GM18517 (cell line): Measurements from ENCODE around the gene STAG3.
A peak's percentile ranks its signal among the peaks of the same experiment; 100 is the strongest.
"Not testable (repeated sequence)": the region's sequence is repeated elsewhere in the genome, so short reads cannot be mapped to it uniquely, and the experiment has no call there.

Experiments used
- ATAC-seq: cut with Tn5 transposase; IDR thresholded peaks from one replicate; pipeline ENCODE4 v1.9.1; 2021; ENCODE audit warnings: mild to moderate bottlenecking, moderate library complexity; ENCODE audit not compliant: unreplicated experiment

STAG3 gene

DNA sequence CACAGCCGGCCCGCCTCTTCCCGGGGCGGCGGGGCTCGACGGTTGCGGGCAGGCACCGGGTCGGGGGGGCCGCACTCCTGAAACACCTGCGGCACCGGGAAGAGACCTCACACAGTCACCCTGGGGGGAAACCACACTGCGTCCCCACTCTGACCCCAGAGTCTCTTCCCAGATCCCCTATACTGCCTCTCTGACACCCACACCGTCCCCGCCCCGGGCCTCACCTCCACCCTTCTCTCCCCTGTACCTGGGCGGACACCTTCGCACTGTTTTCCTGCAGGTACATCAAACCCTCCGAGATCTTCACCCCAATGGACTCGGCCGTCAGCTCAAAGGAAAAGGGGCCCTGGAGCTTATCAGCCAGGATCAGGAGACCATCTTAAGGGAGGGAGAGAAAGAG is 5.9 kb upstream of the STAG3 start:
- no peak for ATAC-seq

DNA sequence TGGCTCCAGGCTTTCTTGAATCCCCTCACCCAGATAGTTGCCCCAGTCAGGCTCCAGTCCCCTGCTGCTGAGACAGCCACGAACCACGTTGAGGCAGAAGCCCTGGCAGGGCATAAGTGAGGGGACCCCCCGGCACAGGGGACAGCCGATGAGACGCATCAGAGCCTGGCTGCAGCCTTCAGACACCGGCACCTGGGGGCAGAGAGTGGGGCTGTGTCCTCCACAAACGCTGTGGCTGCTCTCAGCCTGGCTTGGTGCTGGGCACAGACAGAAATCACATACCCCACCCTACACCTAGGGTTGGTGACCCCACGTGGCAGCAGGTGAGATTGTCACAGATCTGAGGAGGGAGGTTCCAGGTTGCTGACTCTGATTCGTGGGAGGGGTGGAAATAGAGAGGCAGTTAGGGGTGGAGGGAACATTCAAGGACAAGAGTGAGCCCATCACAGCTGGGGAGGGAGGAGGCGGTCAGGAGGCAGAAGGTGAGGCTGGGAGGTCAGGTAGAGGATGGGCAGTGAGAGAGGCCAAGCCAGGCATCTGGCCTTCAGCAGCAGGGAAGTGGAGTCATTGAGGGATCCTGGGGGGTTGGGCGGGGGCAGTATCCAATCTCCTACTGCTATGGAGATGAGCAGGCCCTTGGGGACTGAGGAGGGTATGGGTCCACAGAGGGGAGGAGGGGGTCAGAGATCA is 3.8 kb upstream of the STAG3 start:
- no peak for ATAC-seq

DNA sequence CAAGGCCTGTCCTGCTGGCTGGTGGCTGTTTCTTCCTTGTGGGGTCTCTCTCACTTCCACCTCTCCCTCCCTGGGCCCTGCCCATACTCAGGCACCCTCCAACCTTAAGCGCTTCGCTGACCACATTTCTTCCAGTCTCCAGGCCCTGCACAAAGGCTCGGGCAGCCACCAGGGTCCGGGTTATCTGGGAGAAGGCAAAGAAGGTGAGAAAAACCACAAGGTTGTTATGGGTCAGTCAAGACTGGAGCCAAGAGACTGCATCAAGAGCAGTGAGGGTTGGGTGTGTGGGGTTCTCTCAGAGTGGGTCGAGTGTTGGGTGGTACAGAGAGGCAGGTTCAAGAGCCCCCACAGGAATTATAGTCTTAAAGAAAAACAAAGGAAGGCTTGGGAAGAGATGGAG is 3.1 kb upstream of the STAG3 start:
- no peak for ATAC-seq

DNA sequence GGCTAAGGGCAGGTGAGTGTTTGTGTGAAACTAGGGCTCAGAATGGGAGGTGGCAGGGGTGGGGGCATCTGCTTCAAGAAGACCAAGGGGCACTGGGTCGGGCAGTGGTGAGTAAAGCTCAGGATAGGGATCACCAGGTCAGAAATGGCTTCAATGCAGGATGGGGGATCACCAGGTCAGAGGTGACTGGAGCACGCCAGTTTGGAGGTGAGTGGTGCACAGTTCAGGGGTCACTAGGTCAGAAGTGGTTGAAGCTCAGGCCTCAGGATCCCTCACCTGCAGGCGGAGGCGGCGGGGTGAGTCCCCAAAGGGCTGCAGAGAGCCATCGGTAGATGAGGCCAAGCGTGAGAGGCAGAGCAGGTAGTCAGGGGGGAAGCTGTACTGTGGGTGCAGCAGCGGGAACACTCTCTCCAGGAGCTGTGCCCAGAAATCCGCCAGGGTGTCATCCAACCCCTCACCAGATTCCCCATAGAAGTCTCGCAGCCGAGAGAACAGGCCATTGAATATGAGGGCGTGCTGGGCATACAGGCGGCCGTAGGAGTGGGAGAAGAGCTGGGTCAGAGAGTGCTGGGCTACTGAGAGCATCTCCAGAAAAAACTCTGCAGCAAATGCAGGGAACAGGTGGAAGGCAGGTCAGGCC is 2.3 kb upstream of the STAG3 start:
- ATAC-seq: no peak

DNA sequence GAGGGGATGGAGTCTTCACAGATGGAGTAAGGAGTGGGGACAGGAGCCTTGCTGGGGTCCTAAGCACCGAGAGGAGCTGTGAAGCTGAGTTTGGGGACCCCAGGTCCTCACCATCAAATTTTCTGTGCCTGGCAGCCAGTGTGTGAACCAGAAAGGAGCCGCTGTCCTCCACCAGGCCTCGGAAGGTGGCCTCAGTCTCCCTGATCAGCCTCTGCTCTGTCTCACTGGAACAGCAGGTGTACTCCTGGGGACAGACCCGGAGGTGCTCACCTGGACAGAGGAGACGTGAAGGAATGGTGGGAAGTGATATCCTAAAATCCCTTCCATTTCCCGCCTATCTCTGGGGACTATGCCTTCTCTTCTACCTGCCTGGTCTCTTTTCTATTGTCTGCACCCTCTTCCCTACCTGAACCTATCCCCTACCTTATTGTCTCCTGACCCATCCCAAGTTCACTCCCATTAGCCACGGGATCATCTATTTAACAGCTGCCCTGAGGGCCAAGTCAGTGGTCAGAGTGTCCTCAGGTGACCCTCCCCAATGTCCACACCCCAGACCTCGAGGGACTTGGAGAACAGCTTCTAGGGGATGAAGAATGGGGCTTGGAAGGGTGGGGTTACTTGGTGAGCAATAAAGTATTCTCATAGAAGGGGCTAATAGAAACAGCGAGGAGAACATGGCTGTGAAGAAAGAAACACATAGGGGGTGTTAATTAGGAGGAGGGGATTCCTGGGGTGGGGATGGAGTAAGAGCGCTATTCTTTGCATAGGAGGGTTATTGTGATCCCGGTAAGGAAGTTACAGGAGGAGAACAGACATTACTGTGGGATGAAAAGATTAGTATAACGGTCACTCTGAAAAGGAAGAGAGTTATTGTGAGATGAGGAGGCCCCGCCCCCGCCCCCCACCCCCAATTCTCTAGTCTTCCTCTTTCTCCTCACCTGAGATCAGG is 1.3 kb upstream of the STAG3 start:
- ATAC-seq: no peak

DNA sequence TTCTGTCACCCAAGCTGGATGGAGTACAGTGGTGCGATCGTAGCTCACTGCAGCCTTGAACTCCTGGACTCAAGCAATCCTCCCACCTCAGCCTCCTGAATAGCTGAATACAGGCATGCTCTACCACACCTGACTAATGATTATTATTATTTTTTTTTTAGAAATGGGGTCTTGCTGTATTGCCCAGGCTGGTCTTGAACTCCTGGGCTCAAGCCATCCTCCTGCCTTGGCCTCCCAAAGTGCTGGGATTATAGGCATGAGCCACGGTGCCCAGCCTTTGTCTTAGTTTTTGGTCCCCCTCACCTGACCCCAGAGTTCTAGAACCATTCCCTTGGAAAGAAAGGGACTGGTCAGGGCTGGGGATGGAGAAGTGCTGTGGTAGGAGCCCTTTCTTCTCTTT is 2.4 kb downstream of the STAG3 start:
- ATAC-seq: not testable (repeated sequence)

DNA sequence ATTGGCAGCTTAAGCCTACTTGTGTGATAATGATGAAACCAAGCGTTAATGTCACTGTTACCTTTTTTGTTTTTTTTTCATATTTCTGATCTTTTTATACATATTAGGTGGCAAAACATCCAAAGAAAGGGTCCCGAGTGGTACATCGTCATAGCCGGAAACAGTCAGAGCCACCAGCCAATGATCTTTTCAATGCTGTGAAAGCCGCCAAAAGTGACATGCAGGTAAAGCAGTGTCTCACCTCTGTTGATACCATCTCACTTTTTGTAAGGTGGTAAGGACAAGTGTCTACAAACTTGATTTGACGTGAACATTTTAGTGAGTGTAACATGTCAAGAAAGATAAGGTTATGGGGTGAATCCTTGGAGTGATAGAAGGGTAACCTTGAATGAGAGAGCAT is 4.9 kb downstream of the STAG3 start:
- not testable (repeated sequence) for ATAC-seq

DNA sequence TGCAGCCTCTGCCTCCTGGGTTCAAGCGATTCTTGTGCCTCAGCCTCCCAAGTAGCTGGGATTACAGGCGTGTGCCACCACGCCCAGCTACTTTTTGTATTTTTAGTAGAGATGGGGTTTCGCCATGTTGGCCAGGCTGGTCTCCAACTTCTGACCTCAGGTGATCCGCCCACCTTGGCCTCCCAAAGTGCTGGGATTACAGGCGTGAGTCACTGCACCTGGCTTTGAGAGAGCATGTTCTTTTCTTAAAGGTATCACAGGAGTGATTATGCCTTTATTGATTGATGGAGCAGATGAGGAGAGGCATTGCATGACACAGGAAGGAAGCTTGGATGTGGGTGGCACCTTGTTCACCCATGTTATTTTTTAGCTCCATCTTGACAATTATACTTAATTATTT is 5.4 kb downstream of the STAG3 start:
- ATAC-seq: not testable (repeated sequence)

DNA sequence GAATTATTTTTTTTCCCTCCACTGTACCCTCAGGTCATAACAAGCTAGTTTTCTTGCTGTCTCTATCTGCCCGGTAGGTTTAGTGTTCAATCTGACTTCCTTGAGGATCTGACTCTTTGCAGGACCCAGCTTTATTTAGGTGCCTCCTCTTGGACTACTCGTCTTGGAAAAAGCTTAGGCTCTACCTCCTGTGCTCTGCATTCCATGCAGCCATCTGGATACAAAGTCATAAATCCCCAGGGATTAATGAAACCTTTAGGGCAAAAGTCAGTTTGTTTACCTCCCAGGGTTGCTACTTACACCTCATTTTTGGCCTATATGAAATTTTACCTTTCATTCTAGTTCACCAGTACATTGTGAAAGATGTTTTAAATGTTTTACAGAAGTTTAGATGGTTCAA is 8.0 kb downstream of the STAG3 start:
- no peak for ATAC-seq

DNA sequence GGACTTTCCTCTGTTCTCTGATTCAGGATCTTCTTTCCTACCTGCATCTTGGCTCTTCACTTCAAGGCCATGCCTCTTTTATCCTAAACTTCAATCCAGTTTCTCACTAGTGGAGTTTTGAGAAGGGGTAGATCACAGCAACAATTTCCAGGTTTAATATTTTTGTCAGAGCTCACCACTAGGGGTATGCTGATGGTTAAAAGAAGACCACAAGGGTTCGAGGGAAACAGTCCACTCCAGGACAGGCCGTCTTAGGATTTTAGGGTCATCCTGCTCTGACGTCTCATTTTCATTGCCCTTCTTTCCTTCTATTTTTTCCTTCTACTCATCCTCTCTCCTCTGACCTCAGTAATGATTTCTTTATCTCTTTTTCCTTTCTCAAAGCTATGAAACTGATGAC is 11.3 kb downstream of the STAG3 start:
- ATAC-seq: no peak

DNA sequence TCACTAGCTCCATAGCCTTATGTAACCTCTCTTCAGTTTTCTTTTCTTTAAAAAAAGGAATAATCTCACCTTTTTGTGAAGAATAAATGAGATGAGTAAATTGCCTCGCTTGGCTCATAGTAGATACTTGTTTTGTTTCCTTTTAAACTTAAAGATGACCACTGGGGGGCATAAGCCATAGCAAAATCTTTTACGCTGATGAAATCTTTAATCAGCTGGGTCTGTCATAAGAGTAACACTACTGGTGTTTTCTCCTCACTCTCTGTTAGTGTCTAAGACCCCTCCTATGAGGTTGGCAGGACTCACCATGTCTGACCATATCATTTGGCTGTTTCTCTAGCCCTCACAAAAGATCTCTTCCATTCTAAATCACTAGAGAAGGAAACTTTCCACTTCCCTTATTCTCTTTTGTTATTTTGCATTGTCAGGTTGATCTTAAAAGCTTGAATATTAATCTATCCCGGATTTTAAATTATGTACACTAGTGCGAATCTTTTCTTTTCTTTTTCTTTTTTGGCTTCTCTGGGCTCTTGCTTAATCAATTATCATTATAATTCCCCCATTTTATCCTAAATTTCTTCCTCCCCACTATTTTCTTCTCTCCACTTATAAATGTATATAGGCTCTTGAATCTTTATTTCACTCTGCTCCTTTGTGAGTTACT is 12.5 kb downstream of the STAG3 start:
- ATAC-seq: no peak

DNA sequence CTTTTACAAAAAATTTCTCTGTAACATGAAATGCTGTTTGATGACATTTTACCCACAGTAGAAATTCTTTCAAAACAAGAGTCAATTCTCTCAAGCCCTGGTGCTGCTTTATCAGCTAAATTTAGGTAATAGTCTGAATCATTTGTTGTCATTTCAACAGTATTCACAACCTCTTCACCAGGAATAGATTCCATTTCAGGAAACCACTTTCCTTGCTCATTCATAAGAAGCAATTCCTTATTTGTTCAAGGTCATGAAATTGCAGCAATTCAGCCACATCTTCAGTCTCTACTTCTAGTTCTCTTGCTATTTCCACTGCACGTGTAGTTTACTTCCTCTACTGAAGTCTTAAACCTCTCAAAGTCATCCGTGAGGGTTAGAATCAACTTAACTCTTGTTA is 14.1 kb downstream of the STAG3 start:
- no peak for ATAC-seq

DNA sequence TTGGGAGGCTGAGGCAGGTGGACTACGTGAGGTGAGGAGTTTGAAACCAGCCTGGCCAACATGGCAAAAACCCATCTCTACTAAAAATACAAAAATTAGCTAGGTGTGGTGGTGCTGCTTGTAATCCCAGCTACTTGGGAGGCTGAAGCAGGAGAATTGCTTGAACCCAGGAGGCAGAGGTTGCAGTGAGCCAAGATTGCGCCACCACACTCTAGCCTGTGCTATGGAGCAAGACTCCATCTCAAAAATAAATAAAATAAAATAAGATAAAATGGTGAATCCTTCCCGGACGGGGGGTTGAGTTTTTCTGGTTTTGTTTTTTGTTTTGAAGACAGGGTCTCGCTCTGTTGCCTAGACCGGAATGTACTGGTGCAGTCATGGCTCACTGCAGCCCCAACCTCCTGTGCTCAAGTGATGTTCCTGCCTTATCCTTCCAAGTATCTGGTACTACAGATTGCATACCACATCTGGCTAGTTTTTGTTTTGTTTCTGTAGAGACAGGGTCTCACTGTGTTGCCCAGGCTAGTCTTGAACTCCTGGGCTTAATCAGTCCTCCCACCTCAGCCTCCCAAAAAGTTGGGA is 14.7 kb downstream of the STAG3 start:
- ATAC-seq: not testable (repeated sequence)

DNA sequence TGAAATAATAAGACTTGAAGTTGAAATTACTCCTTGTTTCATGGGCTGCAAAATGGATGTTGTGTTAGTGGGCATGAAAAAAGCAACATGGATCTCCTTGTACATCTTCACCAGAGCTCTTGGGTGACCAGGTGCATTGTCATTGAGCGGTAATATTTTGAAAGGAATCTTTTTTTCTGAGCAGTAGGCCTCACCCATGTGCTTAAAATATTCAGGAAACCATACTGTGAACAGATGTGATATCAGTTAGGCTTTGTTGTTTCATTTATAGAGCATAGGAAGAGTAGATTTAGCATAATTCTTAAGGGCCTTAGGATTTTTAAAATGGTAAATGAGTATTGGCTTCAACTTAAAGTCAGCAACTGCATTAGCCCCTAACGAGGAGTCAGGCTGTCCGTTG is 15.3 kb downstream of the STAG3 start:
- ATAC-seq: no peak

DNA sequence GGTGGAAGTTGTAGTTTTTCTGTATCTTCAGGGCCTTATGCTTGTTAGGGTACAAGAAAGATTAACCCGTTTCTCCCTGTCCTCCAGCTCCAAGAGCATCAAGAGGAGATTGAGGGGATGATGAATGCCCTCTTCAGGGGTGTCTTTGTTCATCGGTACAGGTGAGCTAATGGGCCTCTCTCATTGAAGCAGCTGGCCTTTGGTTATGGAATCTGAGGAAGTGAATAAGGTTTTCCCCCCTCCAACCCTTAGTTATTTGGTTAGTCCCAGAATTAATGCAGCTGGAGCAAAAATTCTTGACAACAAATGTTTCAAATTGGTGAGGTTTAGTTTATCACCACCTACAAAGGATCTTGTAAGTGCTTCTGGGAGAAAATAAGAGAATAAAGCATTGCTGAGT is 17.5 kb downstream of the STAG3 start:
- ATAC-seq: no peak

DNA sequence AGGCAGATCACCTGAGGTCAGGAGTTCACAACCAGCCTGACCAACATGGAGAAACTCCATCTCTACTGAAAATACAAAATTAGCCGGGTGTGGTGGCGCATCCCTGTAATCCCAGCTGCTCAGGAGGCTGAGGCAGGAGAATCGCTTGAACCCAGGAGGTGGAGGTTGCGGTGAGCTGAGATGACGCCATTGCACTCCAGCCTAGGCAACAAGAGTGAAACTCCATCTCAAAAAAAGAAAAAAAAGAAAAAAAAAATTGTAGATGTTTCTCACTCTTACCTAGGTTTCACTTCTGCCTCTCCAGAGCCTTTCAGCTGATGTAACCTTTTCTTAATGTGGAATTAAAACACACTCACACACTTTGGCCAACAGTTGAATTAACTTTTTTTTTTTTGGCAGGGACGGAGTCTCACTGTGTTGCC is 18.2 kb downstream of the STAG3 start:
- peak; percentile 68 for ATAC-seq

DNA sequence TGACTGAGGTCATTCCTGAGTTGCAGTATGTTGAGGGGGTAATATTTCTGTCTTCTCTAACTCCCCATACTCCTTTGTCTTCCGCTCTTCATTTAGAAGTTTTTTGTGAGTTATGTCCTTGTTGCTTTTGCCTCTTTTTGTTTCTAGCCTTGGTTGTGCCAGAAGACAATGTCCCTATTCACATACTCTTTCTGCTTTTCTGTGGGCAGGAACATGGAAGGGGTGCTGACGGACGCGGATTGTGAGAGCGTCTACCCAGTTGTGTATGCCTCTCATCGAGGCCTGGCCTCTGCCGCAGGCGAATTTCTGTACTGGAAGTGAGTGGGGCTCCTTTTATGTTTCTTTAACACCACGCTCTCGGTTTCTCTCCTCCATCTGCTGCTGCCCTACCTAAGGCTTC is 20.5 kb downstream of the STAG3 start:
- no peak for ATAC-seq

DNA sequence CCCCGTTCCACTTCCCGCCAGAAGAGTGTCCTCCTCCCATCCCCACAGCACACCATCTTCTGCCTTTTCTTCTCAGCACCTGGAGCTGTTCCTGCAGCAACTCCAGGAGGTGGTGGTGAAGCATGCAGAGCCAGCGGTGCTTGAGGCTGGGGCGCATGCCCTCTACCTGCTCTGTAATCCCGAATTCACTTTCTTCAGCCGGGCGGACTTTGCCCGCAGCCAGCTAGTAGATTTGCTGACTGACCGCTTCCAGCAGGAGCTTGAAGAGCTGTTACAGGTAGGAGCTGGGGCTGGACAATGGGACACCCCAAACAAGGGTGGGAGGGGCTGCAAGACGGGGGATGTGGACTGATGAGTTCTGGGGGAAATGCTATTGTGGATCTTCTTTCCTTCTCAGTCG is 23.0 kb downstream of the STAG3 start:
- no peak for ATAC-seq

DNA sequence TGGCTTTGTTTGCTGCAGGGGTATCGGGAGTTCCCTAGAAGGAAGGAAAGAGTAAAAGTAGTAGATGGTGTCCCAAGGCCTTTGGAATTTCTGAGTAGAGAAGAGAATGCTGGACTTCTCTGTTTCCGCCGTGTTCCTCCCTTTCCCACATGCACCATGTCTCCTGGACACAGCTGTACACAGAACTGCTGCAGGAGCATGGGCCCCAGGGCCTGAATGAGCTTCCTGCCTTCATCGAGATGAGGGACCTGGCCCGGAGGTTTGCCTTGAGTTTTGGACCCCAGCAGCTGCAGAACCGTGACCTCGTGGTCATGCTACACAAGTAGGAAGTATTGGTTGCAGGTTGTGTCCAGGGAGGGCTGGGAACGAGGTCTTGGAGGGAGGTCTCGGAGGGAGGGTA is 26.7 kb downstream of the STAG3 start:
- no peak for ATAC-seq

DNA sequence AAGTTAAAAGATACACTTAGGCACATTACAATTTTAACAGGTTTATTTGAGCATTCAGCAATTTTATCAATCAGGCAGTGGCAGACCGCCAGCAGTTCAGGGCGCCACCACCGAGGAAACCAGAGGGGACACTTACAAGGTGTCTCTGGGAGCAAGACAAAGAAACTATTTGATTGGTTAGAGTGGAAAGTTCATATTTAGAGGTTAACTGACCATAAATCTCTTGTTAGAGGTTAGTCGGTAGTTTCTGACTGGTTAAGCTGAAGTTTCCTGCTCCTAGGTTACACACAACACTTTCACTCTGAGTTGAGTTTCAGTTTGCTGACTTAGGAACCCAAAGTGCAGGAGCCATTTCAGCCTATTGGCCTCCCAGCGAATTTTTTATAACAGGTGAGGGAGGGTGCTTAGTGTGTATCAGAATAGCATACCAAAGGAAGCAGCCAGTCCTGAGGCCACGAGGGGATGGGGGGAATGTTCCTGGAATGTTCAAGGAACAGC is 31.2 kb downstream of the STAG3 start:
- peak; percentile 81 for ATAC-seq

DNA sequence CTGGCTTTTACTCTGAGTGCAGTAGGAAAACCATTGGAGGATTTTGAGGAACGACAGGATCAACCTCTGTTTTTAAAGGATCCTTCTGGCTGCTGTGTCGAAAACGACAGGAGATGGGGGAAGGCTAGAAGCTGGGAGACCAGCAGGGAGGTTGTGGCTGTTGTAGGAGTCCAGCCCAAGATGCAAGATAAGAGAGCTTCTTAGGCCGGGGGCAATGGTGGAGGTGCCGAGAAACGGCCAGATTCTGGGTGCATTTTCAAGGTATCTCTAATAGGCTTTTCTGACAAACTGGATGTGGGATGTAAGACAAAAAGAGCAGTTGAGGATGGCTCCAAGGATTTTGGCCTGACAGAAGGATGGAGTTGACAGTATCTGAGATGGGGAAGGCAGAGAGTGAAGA is 31.8 kb downstream of the STAG3 start:
- ATAC-seq: no peak
